Measurements from ENCODE around the gene ENOX1. TPM values are rescaled to one million over a fixed set of nuclear protein-coding genes. Genes with fewer than 3 reads are reported as not detected.

The ENOX1 gene
- total RNA-seq, 1 experiment from 2014 or later = 0.95 TPM

DNA sequence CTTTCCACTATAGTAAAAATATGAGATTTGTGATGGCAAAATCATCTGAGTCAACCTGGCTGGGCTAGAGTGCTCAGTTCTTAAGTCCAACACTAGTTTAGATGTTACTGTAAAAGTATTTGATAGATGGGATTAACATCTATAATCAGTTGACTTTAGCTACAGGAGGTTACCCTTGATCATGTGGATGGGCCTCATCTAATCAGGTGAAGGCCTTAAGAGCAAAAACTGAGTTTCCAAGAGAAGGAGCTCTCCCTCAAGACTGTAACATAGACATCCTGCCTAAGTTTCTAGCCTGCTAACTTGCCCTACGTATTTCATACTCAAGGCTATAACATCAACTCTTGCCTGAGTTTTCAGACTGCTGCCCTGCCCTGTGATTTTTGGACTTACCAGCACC lies 132.8 kb downstream of the ENOX1 start:
- Histone ChIP-seq H3K4me1 (ENCODE audit: insufficient read depth, low read length) (no peaks in the 10 kb centered on the region), H3F3A (ENCODE audit: low read length, unreplicated experiment) (no peaks in the 10 kb centered on the region), H3K9me2 (replicated peaks; ENCODE audit: low read length) (no peaks in the 10 kb centered on the region), H3K36me3 (ENCODE audit: low read depth, low read length) (no peaks in the 10 kb centered on the region), H3K4me2 (ENCODE audit: low read length) (no peak overlapping the region), H3K79me2 (ENCODE audit: low read length) (no peaks in the 10 kb centered on the region), H3K9ac (ENCODE audit: low read length) (no peak overlapping the region), H4K20me1 (ENCODE audit: low read length) (no peaks in the 10 kb centered on the region), H3K9me3 (ENCODE audit: low read length) (no peaks in the 10 kb centered on the region), H2AFZ (ENCODE audit: low read length) (no peak overlapping the region), H3K27ac (ENCODE audit: low read length) (no peak overlapping the region), H3K27me3 (ENCODE audit: low read length) (no peaks in the 10 kb centered on the region), H3K4me3 (ENCODE audit: low read length) (no peak overlapping the region)
- POLR2A ChIA-PET (ENCODE audit: unreplicated experiment) = no interaction called here
- no TSS peak for BruUV-seq (replicated peaks)
- ATAC-seq (no peak), DNase-seq (no peak)
- TF ChIP-seq, protein P1, sequence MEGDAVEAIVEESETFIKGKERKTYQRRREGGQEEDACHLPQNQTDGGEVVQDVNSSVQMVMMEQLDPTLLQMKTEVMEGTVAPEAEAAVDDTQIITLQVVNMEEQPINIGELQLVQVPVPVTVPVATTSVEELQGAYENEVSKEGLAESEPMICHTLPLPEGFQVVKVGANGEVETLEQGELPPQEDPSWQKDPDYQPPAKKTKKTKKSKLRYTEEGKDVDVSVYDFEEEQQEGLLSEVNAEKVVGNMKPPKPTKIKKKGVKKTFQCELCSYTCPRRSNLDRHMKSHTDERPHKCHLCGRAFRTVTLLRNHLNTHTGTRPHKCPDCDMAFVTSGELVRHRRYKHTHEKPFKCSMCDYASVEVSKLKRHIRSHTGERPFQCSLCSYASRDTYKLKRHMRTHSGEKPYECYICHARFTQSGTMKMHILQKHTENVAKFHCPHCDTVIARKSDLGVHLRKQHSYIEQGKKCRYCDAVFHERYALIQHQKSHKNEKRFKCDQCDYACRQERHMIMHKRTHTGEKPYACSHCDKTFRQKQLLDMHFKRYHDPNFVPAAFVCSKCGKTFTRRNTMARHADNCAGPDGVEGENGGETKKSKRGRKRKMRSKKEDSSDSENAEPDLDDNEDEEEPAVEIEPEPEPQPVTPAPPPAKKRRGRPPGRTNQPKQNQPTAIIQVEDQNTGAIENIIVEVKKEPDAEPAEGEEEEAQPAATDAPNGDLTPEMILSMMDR (conservative IDR thresholded peaks at IDR 0.05; ENCODE audit: low read depth, low read length) = no peak
- TF ChIP-seq EZH2 (IDR thresholded peaks at IDR 0.05; ENCODE audit: low read length, unreplicated experiment) (no peak), EZH2phosphoT487 (IDR thresholded peaks at IDR 0.05; ENCODE audit: borderline replicate concordance, low read length) (no peak)
- CTCF ChIA-PET = no interaction called here
- intact Hi-C loops (cut with micrococcal nuclease) = no loop called here

DNA sequence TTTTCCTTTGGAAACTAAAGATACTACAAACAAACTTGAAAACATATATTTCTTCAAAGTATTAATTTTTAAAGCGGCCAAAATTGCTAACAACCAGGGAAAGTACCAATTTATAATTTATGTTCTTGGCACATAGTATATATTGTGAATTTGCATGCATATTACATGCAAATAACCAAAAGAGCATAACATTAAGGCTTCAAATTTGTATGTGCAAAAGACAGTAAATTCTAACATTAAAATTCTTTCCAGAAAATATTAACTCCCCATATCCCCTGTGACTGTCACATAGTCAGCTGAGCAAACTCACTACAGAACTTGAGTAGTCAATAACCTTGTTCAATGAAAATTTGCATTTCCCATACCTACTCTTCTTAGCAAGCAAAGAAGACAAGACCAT lies 133.4 kb downstream of the ENOX1 start:
- no peak overlapping the region for H3K9ac ChIP-seq (ENCODE audit: low read length)
- H3K4me1 ChIP-seq (ENCODE audit: insufficient read depth, low read length) = no peaks in the 10 kb centered on the region
- no peaks in the 10 kb centered on the region for H3K36me3 ChIP-seq (ENCODE audit: low read depth, low read length)
- H3K79me2 ChIP-seq (ENCODE audit: low read length) = no peaks in the 10 kb centered on the region
- TF ChIP-seq EZH2 (IDR thresholded peaks at IDR 0.05; ENCODE audit: low read length, unreplicated experiment) (no peak), EZH2phosphoT487 (IDR thresholded peaks at IDR 0.05; ENCODE audit: borderline replicate concordance, low read length) (no peak)
- TF ChIP-seq, protein P1 (conservative IDR thresholded peaks at IDR 0.05; ENCODE audit: low read depth, low read length) = no peak
- no peaks in the 10 kb centered on the region for H3K9me3 ChIP-seq (ENCODE audit: low read length)
- H2AFZ ChIP-seq (ENCODE audit: low read length) = no peak overlapping the region
- POLR2A ChIA-PET (ENCODE audit: unreplicated experiment) = no interaction called here
- intact Hi-C loops (cut with micrococcal nuclease) = no loop called here
- no peak for ATAC-seq
- H4K20me1 ChIP-seq (ENCODE audit: low read length) = no peaks in the 10 kb centered on the region
- DNase-seq = no peak
- H3K9me2 ChIP-seq (replicated peaks; ENCODE audit: low read length) = no peaks in the 10 kb centered on the region
- no peak overlapping the region for H3K4me2 ChIP-seq (ENCODE audit: low read length)
- no TSS peak for BruUV-seq (replicated peaks)
- no peaks in the 10 kb centered on the region for H3K27me3 ChIP-seq (ENCODE audit: low read length)
- CTCF ChIA-PET = no interaction called here
- no peaks in the 10 kb centered on the region for H3F3A ChIP-seq (ENCODE audit: low read length, unreplicated experiment)
- H3K27ac ChIP-seq (ENCODE audit: low read length) = no peak overlapping the region
- no peak overlapping the region for H3K4me3 ChIP-seq (ENCODE audit: low read length)

DNA sequence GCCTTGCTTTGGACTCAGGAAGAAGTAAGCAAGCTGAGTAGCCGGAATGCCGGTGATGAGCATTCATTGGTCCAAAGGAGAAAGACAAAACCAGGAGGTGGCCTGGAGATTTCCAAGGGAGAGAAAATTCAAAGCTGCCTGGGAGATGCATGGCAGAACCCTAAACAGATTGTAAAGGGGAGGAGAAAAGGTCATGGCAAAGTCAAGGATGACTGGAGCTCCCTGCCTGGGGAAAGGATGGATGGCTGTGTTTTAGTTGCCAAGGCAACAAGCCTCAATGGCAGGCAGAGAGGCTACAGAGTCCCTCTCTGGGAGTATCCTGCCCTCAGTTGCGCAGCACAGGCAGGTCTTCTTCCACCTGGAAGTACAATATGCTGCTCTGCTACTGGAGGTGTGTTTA lies 134.0 kb downstream of the ENOX1 start:
- no peak overlapping the region for H3K9ac ChIP-seq (ENCODE audit: low read length)
- no peak overlapping the region for H3K4me3 ChIP-seq (ENCODE audit: low read length)
- TF ChIP-seq, protein P1 (conservative IDR thresholded peaks at IDR 0.05; ENCODE audit: low read depth, low read length) = no peak
- TF ChIP-seq EZH2phosphoT487 (IDR thresholded peaks at IDR 0.05; ENCODE audit: borderline replicate concordance, low read length) (no peak), EZH2 (IDR thresholded peaks at IDR 0.05; ENCODE audit: low read length, unreplicated experiment) (no peak)
- no peaks in the 10 kb centered on the region for H3K9me3 ChIP-seq (ENCODE audit: low read length)
- H3K79me2 ChIP-seq (ENCODE audit: low read length) = no peaks in the 10 kb centered on the region
- H3K9me2 ChIP-seq (replicated peaks; ENCODE audit: low read length) = no peaks in the 10 kb centered on the region
- no peaks in the 10 kb centered on the region for H4K20me1 ChIP-seq (ENCODE audit: low read length)
- no peak for ATAC-seq
- H3F3A ChIP-seq (ENCODE audit: low read length, unreplicated experiment) = no peaks in the 10 kb centered on the region
- no TSS peak for BruUV-seq (replicated peaks)
- ChIA-PET POLR2A (ENCODE audit: unreplicated experiment) (no interaction called here), CTCF (no interaction called here)
- H2AFZ ChIP-seq (ENCODE audit: low read length) = no peak overlapping the region
- no peak overlapping the region for H3K4me2 ChIP-seq (ENCODE audit: low read length)
- H3K36me3 ChIP-seq (ENCODE audit: low read depth, low read length) = no peaks in the 10 kb centered on the region
- DNase-seq = no peak
- intact Hi-C loops (cut with micrococcal nuclease) = no loop called here
- no peaks in the 10 kb centered on the region for H3K4me1 ChIP-seq (ENCODE audit: insufficient read depth, low read length)
- H3K27ac ChIP-seq (ENCODE audit: low read length) = no peak overlapping the region
- H3K27me3 ChIP-seq (ENCODE audit: low read length) = no peaks in the 10 kb centered on the region
